Endothelial cell of umbilical vein (primary cell): Measurements from ENCODE around the gene NRXN3. TPM values are rescaled to one million over a fixed set of nuclear protein-coding genes. Genes with fewer than 3 reads are reported as not detected.

Experiments used
- BruUV-seq: library from RNA; stranded (reverse); fragments of 400-500 nt; replicated peaks from 2 replicates; lab custom pipeline; 2021; lab: Mats Ljungman, UMichigan
- CTCF ChIA-PET: fragments of 300-600, 350-600 bp; sonication (Branson Sonifier 250); formaldehyde crosslinking; loops from one replicate; lab custom pipeline; 2021; ENCODE audit warnings: antibody characterized with exemption, inconsistent platforms; lab: Charles Lee
- POLR2A ChIA-PET: fragments of 300-600, 350-600 bp; sonication (Branson Sonifier 250); formaldehyde crosslinking; loops from one replicate; lab custom pipeline; 2021; ENCODE audit warnings: antibody characterized with exemption, inconsistent platforms; lab: Charles Lee
- DNase-seq: peaks from one replicate; pipeline ENCODE4 v3.0.0-alpha.2; 2011; ENCODE audit warnings: low read depth, low spot score
- FAIRE-seq: peaks from 2 replicates; lab custom pipeline; 2011; peaks lifted over from hg19 to GRCh38; lab: Jason Lieb, UNC
- H2AFZ ChIP-seq: 2 replicates; pipeline ENCODE4 v1.6.0; 2012; ENCODE audit warnings: low read depth, low read length, control low read depth, inconsistent platforms
- H3K27ac ChIP-seq: 2 replicates; pipeline ENCODE4 v1.5.1; 2011; ENCODE audit warnings: low read depth, mild to moderate bottlenecking, control low read depth, low read length, moderate library complexity; ENCODE audit not compliant: insufficient read depth
- H3K27me3 ChIP-seq, 2 experiments: 2 replicates each; pipeline versions ENCODE4 v1.6.0 to v1.6.1; 2011; ENCODE audit warnings: low read length in 2 of 2, mixed read lengths in 1 of 2; ENCODE audit not compliant: control insufficient read depth in 2 of 2, insufficient read depth in 2 of 2
- H3K36me3 ChIP-seq, 2 experiments: 2 replicates in 1 of 2; 3 replicates in 1 of 2; pipeline ENCODE4 v1.5.1; 2011; ENCODE audit warnings: low read length in 2 of 2, mild to moderate bottlenecking in 1 of 2, moderate library complexity in 1 of 2; ENCODE audit not compliant: control insufficient read depth in 2 of 2, insufficient read depth in 2 of 2; ENCODE audit errors: extremely low read depth in 1 of 2
- H3K4me1 ChIP-seq: 3 replicates; pipeline ENCODE4 v1.5.1; 2011; ENCODE audit warnings: mild to moderate bottlenecking, low read length; ENCODE audit not compliant: control insufficient read depth, insufficient read depth; ENCODE audit errors: extremely low read depth
- H3K4me2 ChIP-seq: 2 replicates; pipeline ENCODE4 v1.6.1; 2011; ENCODE audit warnings: low read length, control low read depth, mixed read lengths; ENCODE audit not compliant: insufficient read depth
- H3K4me3 ChIP-seq, 3 experiments: fragments of 200-600 bp in 1 of 3; sonication (generic), shearing (Covaris generic) in 1 of 3; replicated peaks in 1 of 3; 2 replicates each; pipeline ENCODE4 v1.5.1; 2011 to 2016; ENCODE audit warnings: control low read depth in 3 of 3, low read length in 3 of 3, mild to moderate bottlenecking in 2 of 3, inconsistent platforms in 1 of 3, low read depth in 1 of 3, moderate library complexity in 1 of 3; ENCODE audit not compliant: insufficient read depth in 1 of 3
- H3K79me2 ChIP-seq: 2 replicates; pipeline ENCODE4 v1.6.0; 2012; ENCODE audit warnings: low read length, inconsistent platforms; ENCODE audit not compliant: control insufficient read depth, insufficient read depth
- H3K9ac ChIP-seq: replicated peaks from 2 replicates; pipeline ENCODE3; 2011; ENCODE audit warnings: low read length, control low read depth; ENCODE audit not compliant: insufficient read depth; ENCODE audit errors: extremely low read depth
- H3K9me1 ChIP-seq: replicated peaks from 3 replicates; pipeline ENCODE4 v1.6.0; 2011; ENCODE audit warnings: mild to moderate bottlenecking, low read length; ENCODE audit not compliant: control insufficient read depth, insufficient read depth; ENCODE audit errors: extremely low read depth
- H3K9me3 ChIP-seq: replicated peaks from 2 replicates; pipeline ENCODE4 v1.5.1; 2012; ENCODE audit warnings: low read length, inconsistent platforms; ENCODE audit not compliant: control insufficient read depth, insufficient read depth
- H4K20me1 ChIP-seq: replicated peaks from 2 replicates; pipeline ENCODE3; 2011; ENCODE audit warnings: mild to moderate bottlenecking, low read length; ENCODE audit not compliant: control insufficient read depth, insufficient read depth; ENCODE audit errors: extremely low read depth
- EZH2 ChIP-seq: IDR thresholded peaks from 2 replicates; pipeline ENCODE4 v1.6.1; 2012; ENCODE audit warnings: borderline replicate concordance, low read depth, mild to moderate bottlenecking, moderate library complexity, low read length, inconsistent platforms; ENCODE audit not compliant: severe bottlenecking
- FOS ChIP-seq: IDR thresholded peaks from 2 replicates; pipeline ENCODE4 v1.6.1; 2011; ENCODE audit warnings: mild to moderate bottlenecking, low read length, moderate library complexity, borderline replicate concordance; ENCODE audit not compliant: insufficient read depth
- GATA2 ChIP-seq: IDR thresholded peaks from 2 replicates; pipeline ENCODE4 v1.7.0; 2011; ENCODE audit warnings: low read depth, mild to moderate bottlenecking, moderate library complexity, mixed read lengths, low read length; ENCODE audit not compliant: insufficient read length, insufficient read depth
- JUN ChIP-seq: IDR thresholded peaks from 2 replicates; pipeline ENCODE4 v1.6.1; 2011; ENCODE audit warnings: borderline replicate concordance, low read depth; ENCODE audit not compliant: insufficient read length, insufficient read depth
- MYC ChIP-seq: IDR thresholded peaks from one replicate; pipeline ENCODE4 v1.6.1; 2011; ENCODE audit warnings: mild to moderate bottlenecking, low read depth, low read length
- POLR2A ChIP-seq: IDR thresholded peaks from 2 replicates; pipeline ENCODE4 v1.6.1; 2012; ENCODE audit warnings: low read depth, mild to moderate bottlenecking, control low read depth, low read length
- POLR2AphosphoS5 ChIP-seq: IDR thresholded peaks from 2 replicates; pipeline ENCODE4 v1.6.1; 2012; ENCODE audit warnings: low read depth, mild to moderate bottlenecking, control low read depth, low read length, moderate library complexity; ENCODE audit not compliant: insufficient read depth
- dilution Hi-C: fragments of 300-500 bp; cut with MboI; formaldehyde crosslinking; loops from one replicate; pipeline ENCODE4 v1.15.0; 2019; ENCODE audit warnings: low sequenced_read_pairs; ENCODE audit not compliant: extremely low pct_ligation_motif_present
- intact Hi-C: fragments of 100-400 bp; cut with micrococcal nuclease; formaldehyde crosslinking; loops from one replicate; pipeline ENCODE4 v1.10.0; 2022
- polyA plus RNA-seq, 4 experiments: library from polyadenylated mRNA; depleted of rRNA in 3 of 4; stranded (reverse) in 3 of 4; unstranded in 1 of 4; fragments of >200 nt; gene quantifications; 2 replicates each; pipeline versions ENCODE4 v1.2.1 to v1.2.3, GENCODE V29; 2011 to 2012; ENCODE audit warnings: missing spikeins in 1 of 4
- total RNA-seq: library from RNA; stranded (reverse); gene quantifications from 2 replicates; pipeline ENCODE4 v1.2.3, GENCODE V29; 2021
- TF ChIP-seq, protein P1 (sequence below): IDR thresholded peaks from 2 replicates; pipeline ENCODE4 v1.6.1; 2011; ENCODE audit not compliant: insufficient read depth, insufficient read length
- TF ChIP-seq, protein P2 (sequence below), 2 donors: IDR thresholded peaks; 1 replicate in 1 of 2; 2 replicates in 1 of 2; pipeline ENCODE4 v1.5.1; 2011; ENCODE audit warnings: low read length in 2 of 2, mild to moderate bottlenecking in 2 of 2, moderate library complexity in 2 of 2, control low read depth in 1 of 2, inconsistent platforms in 1 of 2, low read depth in 1 of 2; ENCODE audit not compliant: insufficient read depth in 1 of 2; ENCODE audit errors: extremely low read depth in 1 of 2

Gene NRXN3
- total and polyA plus RNA-seq, 2 donors (not counting 3 experiments of a cell fraction or from before 2014, with no cell fraction given): 0.72 to 4.2 TPM

DNA sequence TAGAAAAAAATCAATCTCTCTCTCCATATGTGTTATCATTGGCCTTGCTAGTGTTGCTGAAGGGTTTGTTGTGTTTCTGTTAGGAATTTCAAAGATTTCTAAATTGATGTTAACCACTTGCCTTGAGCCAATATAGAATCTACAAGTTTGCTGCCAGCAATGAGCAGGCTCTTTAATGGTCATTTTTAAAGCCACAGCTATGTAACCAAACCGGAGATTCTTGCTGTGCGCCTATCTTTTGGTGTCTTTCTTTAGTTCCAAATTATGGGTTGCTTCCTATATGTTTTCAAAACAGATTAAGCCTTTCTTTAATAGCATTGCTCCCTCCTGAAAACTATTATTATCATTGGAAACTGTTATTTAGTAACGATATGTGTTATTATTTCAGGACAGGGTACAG, 1495.4 kb downstream of the NRXN3 start:
- Histone ChIP-seq H3K9me3 (no peaks in the 10 kb centered on the region), H3K9me1 (no peaks in the 10 kb centered on the region), H3K36me3 (no peaks in the 10 kb centered on the region), H3K9ac (no peak overlapping the region), H3K79me2 (no peaks in the 10 kb centered on the region), H2AFZ (no peak overlapping the region), H3K4me1 (no peaks in the 10 kb centered on the region), H4K20me1 (no peaks in the 10 kb centered on the region), H3K27ac (no peak overlapping the region), H3K27me3 (no peaks in the 10 kb centered on the region), H3K4me2 (no peak overlapping the region), H3K4me3 (no peak overlapping the region)
- dilution Hi-C loops (no loop called here), intact Hi-C loops (no loop called here)
- ChIA-PET CTCF (no interaction called here), POLR2A (no interaction called here)
- TF ChIP-seq MYC (no peak), POLR2A (no peak), GATA2 (no peak), FOS (no peak), JUN (no peak), EZH2 (no peak), POLR2AphosphoS5 (no peak)
- TF ChIP-seq, protein P1, sequence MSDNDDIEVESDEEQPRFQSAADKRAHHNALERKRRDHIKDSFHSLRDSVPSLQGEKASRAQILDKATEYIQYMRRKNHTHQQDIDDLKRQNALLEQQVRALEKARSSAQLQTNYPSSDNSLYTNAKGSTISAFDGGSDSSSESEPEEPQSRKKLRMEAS: no peak
- TF ChIP-seq, protein P2, sequence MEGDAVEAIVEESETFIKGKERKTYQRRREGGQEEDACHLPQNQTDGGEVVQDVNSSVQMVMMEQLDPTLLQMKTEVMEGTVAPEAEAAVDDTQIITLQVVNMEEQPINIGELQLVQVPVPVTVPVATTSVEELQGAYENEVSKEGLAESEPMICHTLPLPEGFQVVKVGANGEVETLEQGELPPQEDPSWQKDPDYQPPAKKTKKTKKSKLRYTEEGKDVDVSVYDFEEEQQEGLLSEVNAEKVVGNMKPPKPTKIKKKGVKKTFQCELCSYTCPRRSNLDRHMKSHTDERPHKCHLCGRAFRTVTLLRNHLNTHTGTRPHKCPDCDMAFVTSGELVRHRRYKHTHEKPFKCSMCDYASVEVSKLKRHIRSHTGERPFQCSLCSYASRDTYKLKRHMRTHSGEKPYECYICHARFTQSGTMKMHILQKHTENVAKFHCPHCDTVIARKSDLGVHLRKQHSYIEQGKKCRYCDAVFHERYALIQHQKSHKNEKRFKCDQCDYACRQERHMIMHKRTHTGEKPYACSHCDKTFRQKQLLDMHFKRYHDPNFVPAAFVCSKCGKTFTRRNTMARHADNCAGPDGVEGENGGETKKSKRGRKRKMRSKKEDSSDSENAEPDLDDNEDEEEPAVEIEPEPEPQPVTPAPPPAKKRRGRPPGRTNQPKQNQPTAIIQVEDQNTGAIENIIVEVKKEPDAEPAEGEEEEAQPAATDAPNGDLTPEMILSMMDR (IDR thresholded peaks at IDR 0.05; ENCODE audit: extremely low read depth in 1 of 2, insufficient read depth in 1 of 2, low read depth in 1 of 2, low read length in 2 of 2): no peak
- BruUV-seq: no TSS peak
- DNase-seq (no peak), FAIRE-seq (no peak)
